GM12878 (cell line): Measurements from ENCODE around the gene FOXP3. TPM values are rescaled to one million over a fixed set of nuclear protein-coding genes. Genes with fewer than 3 reads are reported as not detected.

Source experiments
- ATAC-seq: fragments of 200-7000 bp; cut with Tn5 transposase; 3 replicates; pipeline ENCODE4 v1.9.1; 2020; ENCODE audit warnings: mild to moderate bottlenecking, moderate library complexity
- BruUV-seq: library from RNA; stranded (reverse); fragments of 400-500 nt; replicated peaks from 2 replicates; lab custom pipeline; 2021; lab: Mats Ljungman, UMichigan
- CTCF ChIA-PET: fragments of 300-600 bp; sonication (Branson Sonifier 250); formaldehyde crosslinking; extraction: SDS; loops from one replicate; lab custom pipeline; 2021; ENCODE audit warnings: inconsistent platforms; lab: Yijun Ruan, JAX
- POLR2A ChIA-PET: fragments of 350-600 bp; formaldehyde crosslinking; extraction: SDS; loops from one replicate; lab custom pipeline; 2021; ENCODE audit warnings: inconsistent platforms; lab: Charles Lee
- RAD21 ChIA-PET: fragments of 300-600 bp; sonication (Branson Sonifier 250); formaldehyde crosslinking; loops from one replicate; lab custom pipeline; 2023; ENCODE audit warnings: antibody characterized with exemption; ENCODE audit not compliant: unreplicated experiment; lab: Charles Lee
- SMC1A ChIA-PET: fragments of 300-600 bp; sonication (Branson Sonifier 250); formaldehyde crosslinking; loops from one replicate; lab custom pipeline; 2023; ENCODE audit not compliant: unreplicated experiment, uncharacterized antibody; lab: Charles Lee
- DNase-seq: peaks from one replicate; pipeline ENCODE4 v3.0.0-alpha.2; 2011; ENCODE audit warnings: low read depth, low spot score
- FAIRE-seq: peaks from 3 replicates; lab custom pipeline; 2011; peaks lifted over from hg19 to GRCh38; lab: Jason Lieb, UNC
- H2AFZ ChIP-seq: 2 replicates; pipeline ENCODE4 v1.6.0; 2011; ENCODE audit warnings: low read depth, low read length, control low read depth; ENCODE audit not compliant: control insufficient read depth
- H3K27ac ChIP-seq: 2 replicates; pipeline ENCODE4 v1.5.1; 2011; ENCODE audit warnings: control low read depth; ENCODE audit not compliant: control insufficient read depth, insufficient read depth
- H3K27me3 ChIP-seq, 2 experiments: replicated peaks in 1 of 2; 2 replicates each; pipeline versions ENCODE4 v1.6.0 to v1.6.1; 2011; ENCODE audit warnings: low read length in 1 of 2; ENCODE audit not compliant: control insufficient read depth in 2 of 2, insufficient read depth in 2 of 2
- H3K36me3 ChIP-seq, 2 experiments: 2 replicates each; pipeline ENCODE4 v1.5.1; 2011; ENCODE audit warnings: low read length in 1 of 2; ENCODE audit not compliant: control insufficient read depth in 2 of 2, insufficient read depth in 2 of 2
- H3K4me1 ChIP-seq: 2 replicates; pipeline ENCODE4 v1.6.1; 2011; ENCODE audit warnings: mild to moderate bottlenecking, low read length, moderate library complexity, mixed read lengths; ENCODE audit not compliant: control insufficient read depth, insufficient read depth
- H3K4me2 ChIP-seq: 2 replicates; pipeline ENCODE4 v1.6.0; 2011; ENCODE audit warnings: control low read depth; ENCODE audit not compliant: control insufficient read depth, insufficient read depth
- H3K4me3 ChIP-seq: fragments of 200-600 bp; sonication (generic); 2 replicates; pipeline ENCODE4 v1.5.1; 2016
- H3K79me2 ChIP-seq: 2 replicates; pipeline ENCODE4 v1.6.0; 2011; ENCODE audit warnings: low read length; ENCODE audit not compliant: control insufficient read depth, insufficient read depth
- H3K9ac ChIP-seq: 2 replicates; pipeline ENCODE4 v1.8.0; 2011; ENCODE audit warnings: low read length, control low read depth, mixed read lengths; ENCODE audit not compliant: control insufficient read depth, insufficient read depth
- H3K9me3 ChIP-seq: replicated peaks from 3 replicates; pipeline ENCODE4 v1.5.1; 2011; ENCODE audit warnings: mild to moderate bottlenecking, low read length; ENCODE audit not compliant: control insufficient read depth, insufficient read depth
- H4K20me1 ChIP-seq: 2 replicates; pipeline ENCODE4 v1.6.0; 2011; ENCODE audit not compliant: control insufficient read depth, insufficient read depth
- CEBPZ ChIP-seq: fragments of 150-350 bp; IDR thresholded peaks from 2 replicates; pipeline ENCODE4 v1.6.1; 2016; ENCODE audit warnings: low read depth, low read length
- FOXK2 ChIP-seq: fragments of 450-650 bp; IDR thresholded peaks from 2 replicates; pipeline ENCODE4 v1.6.1; 2017; ENCODE audit warnings: mild to moderate bottlenecking, moderate library complexity
- RBBP5 ChIP-seq: fragments of 200-600 bp; sonication (generic); conservative IDR thresholded peaks from 2 replicates; pipeline ENCODE4 v1.6.1; 2016
- RELA ChIP-seq: fragments of 450-650 bp; IDR thresholded peaks from 2 replicates; pipeline ENCODE4 v1.8.0; 2014; ENCODE audit warnings: borderline replicate concordance; ENCODE audit not compliant: partially characterized antibody
- SMAD1 ChIP-seq: fragments of 450-650 bp; IDR thresholded peaks from 2 replicates; pipeline ENCODE4 v1.6.1; 2018; ENCODE audit warnings: mild to moderate bottlenecking, low read depth; ENCODE audit not compliant: partially characterized antibody
- SMAD5 ChIP-seq: IDR thresholded peaks from 2 replicates; pipeline ENCODE4 v1.6.1; 2016; ENCODE audit warnings: antibody characterized with exemption, low read depth
- TARDBP ChIP-seq: IDR thresholded peaks from 2 replicates; pipeline ENCODE4 v1.6.1; 2016; ENCODE audit warnings: borderline replicate concordance
- ZNF274 ChIP-seq: IDR thresholded peaks from one replicate; pipeline ENCODE4 v1.8.0; 2011; ENCODE audit not compliant: insufficient read length, insufficient read depth
- ZNF384 ChIP-seq: IDR thresholded peaks from 2 replicates; pipeline ENCODE4 v1.6.1; 2012; ENCODE audit warnings: low read depth, mild to moderate bottlenecking, low read length, improper control_type of control experiment, borderline replicate concordance
- WGBS: methylation state at CpG from one replicate; pipeline ENCODE4 v1.1.6; 2016; ENCODE audit warnings: low lambda C conversion rate; ENCODE audit not compliant: insufficient replicate concordance, insufficient coverage; ENCODE audit errors: missing lambda C conversion rate; 5-methylcytosine and 5-hydroxymethylcytosine counted together
- in situ Hi-C: fragments of 300-500 bp; cut with MboI; formaldehyde crosslinking; loops from 9 replicates; pipeline ENCODE4 v1.14.3; 2018; ENCODE audit warnings: mixed read lengths
- intact Hi-C: fragments of 100-400 bp; cut with micrococcal nuclease; formaldehyde crosslinking; loops from one replicate; pipeline ENCODE4 v1.14.2; 2022; ENCODE audit not compliant: unreplicated experiment
- polyA plus RNA-seq, 11 experiments: library from polyadenylated mRNA; depleted of rRNA in 4 of 11; unstranded in 6 of 11; stranded (reverse) in 5 of 11; fragments of >200 nt; fragmentation: Nextera tagmentation in 4 of 11; fragmentation: Illumina TruSeq in 1 of 11; extraction: Ambion mirVana in 4 of 11; extraction: Trizol in 1 of 11; gene quantifications; 1 replicate in 1 of 11; 2 replicates in 10 of 11; pipeline versions ENCODE4 v1.2.1 to v1.2.3, GENCODE V29; 2011 to 2016; ENCODE audit warnings: inconsistent platforms in 2 of 11, missing spikeins in 2 of 11, low read depth in 1 of 11
- total RNA-seq, 4 experiments: library from RNA; depleted of rRNA in 3 of 4; stranded (reverse); fragments of >200 nt in 3 of 4; fragmentation: Illumina TruSeq in 1 of 4; extraction: Trizol in 1 of 4; gene quantifications; 2 replicates each; pipeline versions ENCODE4 v1.2.1 to v1.2.3, GENCODE V29; 2013 to 2021
- TF ChIP-seq, protein P1 (sequence below): IDR thresholded peaks from 2 replicates; pipeline ENCODE4 v1.6.1; 2011; ENCODE audit warnings: mild to moderate bottlenecking, low read depth, low read length, moderate library complexity; ENCODE audit not compliant: insufficient replicate concordance
- TF ChIP-seq, protein P2 (sequence below): fragments of 450-650 bp; IDR thresholded peaks from 2 replicates; pipeline ENCODE4 v1.6.1; 2017; ENCODE audit warnings: mild to moderate bottlenecking, moderate library complexity
- TF ChIP-seq, protein P3 (sequence below): fragments of 450-650 bp; IDR thresholded peaks from 2 replicates; pipeline ENCODE4 v1.6.1; 2016; ENCODE audit warnings: mild to moderate bottlenecking, moderate library complexity, borderline replicate concordance

FOXP3 gene
- total and polyA plus RNA-seq, 10 of the 15 experiments (the other 5 are each of a cell fraction or from before 2014, with no cell fraction given): 0.02 to 0.21 (median 0.08) TPM; not detected in 3

DNA sequence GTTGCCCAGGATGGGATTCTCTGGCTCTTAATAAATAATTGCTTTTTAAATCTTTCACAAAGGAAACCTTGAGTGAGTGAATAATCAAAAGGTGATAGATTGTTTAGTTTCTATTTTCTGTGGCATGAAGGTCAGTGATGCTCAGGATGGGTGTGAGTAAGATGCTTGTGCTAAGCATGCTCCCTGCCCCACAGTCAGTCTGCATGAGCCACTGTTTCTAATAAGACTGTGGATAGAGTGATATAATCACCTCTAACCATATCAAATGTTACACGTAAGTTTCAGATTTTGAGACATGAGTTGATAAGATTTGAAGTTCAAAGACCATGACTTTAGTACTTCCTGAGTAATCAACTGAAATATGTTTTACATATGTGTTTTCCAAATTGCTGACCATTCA, 36.2 kb upstream of the FOXP3 start:
- Histone ChIP-seq H2AFZ (no peak overlapping the region), H3K9ac (no peak overlapping the region), H3K79me2 (no peaks in the 10 kb centered on the region), H4K20me1 (no peaks in the 10 kb centered on the region), H3K9me3 (no peaks in the 10 kb centered on the region), H3K4me2 (no peak overlapping the region), H3K27me3 (no peaks in the 10 kb centered on the region), H3K36me3 (no peaks in the 10 kb centered on the region), H3K4me1 (no peaks in the 10 kb centered on the region), H3K27ac (no peak overlapping the region), H3K4me3 (no peak overlapping the region)
- in situ Hi-C loops (no loop called here), intact Hi-C loops (no loop called here)
- no peak for FAIRE-seq
- no TSS peak for BruUV-seq
- ChIA-PET CTCF (interaction anchor here (0.6 to 0.9 kb wide), 3 partner anchors 8 to 1131 kb away, joined by 3 to 5 read pairs (median 4); no protein-coding TSS in a partner anchor), POLR2A (no interaction called here), RAD21 (no interaction called here), SMC1A (no interaction called here)
- WGBS: 23% methylated on average over 1 of the region's 1 CpG
- no peak for DNase-seq
- no peak for ATAC-seq
- TF ChIP-seq ZNF274: no peak
- TF ChIP-seq TARDBP: no peak
- TF ChIP-seq, protein P1, sequence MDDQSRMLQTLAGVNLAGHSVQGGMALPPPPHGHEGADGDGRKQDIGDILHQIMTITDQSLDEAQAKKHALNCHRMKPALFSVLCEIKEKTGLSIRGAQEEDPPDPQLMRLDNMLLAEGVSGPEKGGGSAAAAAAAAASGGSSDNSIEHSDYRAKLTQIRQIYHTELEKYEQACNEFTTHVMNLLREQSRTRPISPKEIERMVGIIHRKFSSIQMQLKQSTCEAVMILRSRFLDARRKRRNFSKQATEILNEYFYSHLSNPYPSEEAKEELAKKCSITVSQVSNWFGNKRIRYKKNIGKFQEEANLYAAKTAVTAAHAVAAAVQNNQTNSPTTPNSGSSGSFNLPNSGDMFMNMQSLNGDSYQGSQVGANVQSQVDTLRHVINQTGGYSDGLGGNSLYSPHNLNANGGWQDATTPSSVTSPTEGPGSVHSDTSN: no peak
- no peak for TF ChIP-seq FOXK2
- no peak for TF ChIP-seq SMAD5
- TF ChIP-seq CEBPZ: no peak
- no peak for TF ChIP-seq RBBP5
- TF ChIP-seq, protein P2, sequence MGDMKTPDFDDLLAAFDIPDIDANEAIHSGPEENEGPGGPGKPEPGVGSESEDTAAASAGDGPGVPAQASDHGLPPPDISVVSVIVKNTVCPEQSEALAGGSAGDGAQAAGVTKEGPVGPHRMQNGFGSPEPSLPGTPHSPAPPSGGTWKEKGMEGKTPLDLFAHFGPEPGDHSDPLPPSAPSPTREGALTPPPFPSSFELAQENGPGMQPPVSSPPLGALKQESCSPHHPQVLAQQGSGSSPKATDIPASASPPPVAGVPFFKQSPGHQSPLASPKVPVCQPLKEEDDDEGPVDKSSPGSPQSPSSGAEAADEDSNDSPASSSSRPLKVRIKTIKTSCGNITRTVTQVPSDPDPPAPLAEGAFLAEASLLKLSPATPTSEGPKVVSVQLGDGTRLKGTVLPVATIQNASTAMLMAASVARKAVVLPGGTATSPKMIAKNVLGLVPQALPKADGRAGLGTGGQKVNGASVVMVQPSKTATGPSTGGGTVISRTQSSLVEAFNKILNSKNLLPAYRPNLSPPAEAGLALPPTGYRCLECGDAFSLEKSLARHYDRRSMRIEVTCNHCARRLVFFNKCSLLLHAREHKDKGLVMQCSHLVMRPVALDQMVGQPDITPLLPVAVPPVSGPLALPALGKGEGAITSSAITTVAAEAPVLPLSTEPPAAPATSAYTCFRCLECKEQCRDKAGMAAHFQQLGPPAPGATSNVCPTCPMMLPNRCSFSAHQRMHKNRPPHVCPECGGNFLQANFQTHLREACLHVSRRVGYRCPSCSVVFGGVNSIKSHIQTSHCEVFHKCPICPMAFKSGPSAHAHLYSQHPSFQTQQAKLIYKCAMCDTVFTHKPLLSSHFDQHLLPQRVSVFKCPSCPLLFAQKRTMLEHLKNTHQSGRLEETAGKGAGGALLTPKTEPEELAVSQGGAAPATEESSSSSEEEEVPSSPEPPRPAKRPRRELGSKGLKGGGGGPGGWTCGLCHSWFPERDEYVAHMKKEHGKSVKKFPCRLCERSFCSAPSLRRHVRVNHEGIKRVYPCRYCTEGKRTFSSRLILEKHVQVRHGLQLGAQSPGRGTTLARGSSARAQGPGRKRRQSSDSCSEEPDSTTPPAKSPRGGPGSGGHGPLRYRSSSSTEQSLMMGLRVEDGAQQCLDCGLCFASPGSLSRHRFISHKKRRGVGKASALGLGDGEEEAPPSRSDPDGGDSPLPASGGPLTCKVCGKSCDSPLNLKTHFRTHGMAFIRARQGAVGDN: no peak
- TF ChIP-seq ZNF384: no peak
- TF ChIP-seq SMAD1: no peak
- no peak for TF ChIP-seq RELA
- TF ChIP-seq, protein P3, sequence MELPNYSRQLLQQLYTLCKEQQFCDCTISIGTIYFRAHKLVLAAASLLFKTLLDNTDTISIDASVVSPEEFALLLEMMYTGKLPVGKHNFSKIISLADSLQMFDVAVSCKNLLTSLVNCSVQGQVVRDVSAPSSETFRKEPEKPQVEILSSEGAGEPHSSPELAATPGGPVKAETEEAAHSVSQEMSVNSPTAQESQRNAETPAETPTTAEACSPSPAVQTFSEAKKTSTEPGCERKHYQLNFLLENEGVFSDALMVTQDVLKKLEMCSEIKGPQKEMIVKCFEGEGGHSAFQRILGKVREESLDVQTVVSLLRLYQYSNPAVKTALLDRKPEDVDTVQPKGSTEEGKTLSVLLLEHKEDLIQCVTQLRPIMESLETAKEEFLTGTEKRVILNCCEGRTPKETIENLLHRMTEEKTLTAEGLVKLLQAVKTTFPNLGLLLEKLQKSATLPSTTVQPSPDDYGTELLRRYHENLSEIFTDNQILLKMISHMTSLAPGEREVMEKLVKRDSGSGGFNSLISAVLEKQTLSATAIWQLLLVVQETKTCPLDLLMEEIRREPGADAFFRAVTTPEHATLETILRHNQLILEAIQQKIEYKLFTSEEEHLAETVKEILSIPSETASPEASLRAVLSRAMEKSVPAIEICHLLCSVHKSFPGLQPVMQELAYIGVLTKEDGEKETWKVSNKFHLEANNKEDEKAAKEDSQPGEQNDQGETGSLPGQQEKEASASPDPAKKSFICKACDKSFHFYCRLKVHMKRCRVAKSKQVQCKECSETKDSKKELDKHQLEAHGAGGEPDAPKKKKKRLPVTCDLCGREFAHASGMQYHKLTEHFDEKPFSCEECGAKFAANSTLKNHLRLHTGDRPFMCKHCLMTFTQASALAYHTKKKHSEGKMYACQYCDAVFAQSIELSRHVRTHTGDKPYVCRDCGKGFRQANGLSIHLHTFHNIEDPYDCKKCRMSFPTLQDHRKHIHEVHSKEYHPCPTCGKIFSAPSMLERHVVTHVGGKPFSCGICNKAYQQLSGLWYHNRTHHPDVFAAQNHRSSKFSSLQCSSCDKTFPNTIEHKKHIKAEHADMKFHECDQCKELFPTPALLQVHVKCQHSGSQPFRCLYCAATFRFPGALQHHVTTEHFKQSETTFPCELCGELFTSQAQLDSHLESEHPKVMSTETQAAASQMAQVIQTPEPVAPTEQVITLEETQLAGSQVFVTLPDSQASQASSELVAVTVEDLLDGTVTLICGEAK: no peak
